ENCODE results near the gene JADE3.
"Not testable (repeated sequence)": the region's sequence is repeated elsewhere in the genome, so short reads cannot be mapped to it uniquely, and the experiment has no call there.

JADE3 gene

DNA sequence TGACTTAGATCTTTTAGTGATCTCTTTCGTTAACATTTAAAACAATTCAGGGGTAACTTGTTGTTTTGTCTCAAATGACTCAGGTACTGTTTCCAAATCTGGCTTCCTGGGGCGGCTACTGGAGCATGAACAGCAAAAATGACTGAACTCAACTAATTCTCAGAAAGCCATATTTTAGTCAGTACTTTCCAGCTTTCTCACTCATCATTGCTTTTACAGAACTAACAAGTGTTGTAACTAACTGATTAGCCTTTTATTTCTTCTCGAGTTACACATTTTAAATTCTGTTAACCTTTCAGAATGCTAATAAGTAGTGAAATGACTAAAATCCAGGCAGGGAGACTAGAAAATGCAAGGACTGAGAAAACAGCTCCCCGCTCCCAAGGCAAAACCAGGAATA is 55.3 kb downstream of the JADE3 start:
- Mint-ChIP-seq H3K36me3 (ENCODE audit: low read depth) (no peaks in the 10 kb centered on the region), H3K9me3 (peaks cover 69% of the 10 kb centered on the region), H3K27me3 (ENCODE audit: low read depth, poor library complexity) (no peaks in the 10 kb centered on the region), H3K4me1 (peaks cover 46% of the 10 kb centered on the region), H3K27ac (no peak overlapping the region), H3K4me3 (no peak overlapping the region)
- no peak for DNase-seq
- TF ChIP-seq, protein P1, sequence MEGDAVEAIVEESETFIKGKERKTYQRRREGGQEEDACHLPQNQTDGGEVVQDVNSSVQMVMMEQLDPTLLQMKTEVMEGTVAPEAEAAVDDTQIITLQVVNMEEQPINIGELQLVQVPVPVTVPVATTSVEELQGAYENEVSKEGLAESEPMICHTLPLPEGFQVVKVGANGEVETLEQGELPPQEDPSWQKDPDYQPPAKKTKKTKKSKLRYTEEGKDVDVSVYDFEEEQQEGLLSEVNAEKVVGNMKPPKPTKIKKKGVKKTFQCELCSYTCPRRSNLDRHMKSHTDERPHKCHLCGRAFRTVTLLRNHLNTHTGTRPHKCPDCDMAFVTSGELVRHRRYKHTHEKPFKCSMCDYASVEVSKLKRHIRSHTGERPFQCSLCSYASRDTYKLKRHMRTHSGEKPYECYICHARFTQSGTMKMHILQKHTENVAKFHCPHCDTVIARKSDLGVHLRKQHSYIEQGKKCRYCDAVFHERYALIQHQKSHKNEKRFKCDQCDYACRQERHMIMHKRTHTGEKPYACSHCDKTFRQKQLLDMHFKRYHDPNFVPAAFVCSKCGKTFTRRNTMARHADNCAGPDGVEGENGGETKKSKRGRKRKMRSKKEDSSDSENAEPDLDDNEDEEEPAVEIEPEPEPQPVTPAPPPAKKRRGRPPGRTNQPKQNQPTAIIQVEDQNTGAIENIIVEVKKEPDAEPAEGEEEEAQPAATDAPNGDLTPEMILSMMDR (IDR thresholded peaks at IDR 0.05) = no peak

DNA sequence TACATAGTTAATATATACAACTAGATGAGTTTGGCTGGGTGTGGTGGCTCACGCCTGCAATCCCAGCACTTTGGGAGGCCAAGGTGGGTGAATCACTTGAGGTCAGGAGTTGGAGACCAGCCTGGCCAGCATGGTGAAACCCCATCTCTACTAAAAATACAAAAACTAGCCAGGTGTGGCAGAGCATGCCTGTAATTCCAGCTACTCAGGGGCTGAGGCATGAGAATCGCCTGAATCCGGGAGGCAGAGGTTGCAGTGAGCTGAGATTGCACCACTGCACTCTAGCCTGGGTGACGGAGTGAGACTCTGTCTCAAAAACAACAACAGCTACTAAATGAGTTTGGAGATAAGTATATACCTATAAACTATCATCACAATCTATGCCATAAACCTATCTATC is 64.8 kb downstream of the JADE3 start:
- not testable (repeated sequence) for DNase-seq, H3K4me3 Mint-ChIP-seq

DNA sequence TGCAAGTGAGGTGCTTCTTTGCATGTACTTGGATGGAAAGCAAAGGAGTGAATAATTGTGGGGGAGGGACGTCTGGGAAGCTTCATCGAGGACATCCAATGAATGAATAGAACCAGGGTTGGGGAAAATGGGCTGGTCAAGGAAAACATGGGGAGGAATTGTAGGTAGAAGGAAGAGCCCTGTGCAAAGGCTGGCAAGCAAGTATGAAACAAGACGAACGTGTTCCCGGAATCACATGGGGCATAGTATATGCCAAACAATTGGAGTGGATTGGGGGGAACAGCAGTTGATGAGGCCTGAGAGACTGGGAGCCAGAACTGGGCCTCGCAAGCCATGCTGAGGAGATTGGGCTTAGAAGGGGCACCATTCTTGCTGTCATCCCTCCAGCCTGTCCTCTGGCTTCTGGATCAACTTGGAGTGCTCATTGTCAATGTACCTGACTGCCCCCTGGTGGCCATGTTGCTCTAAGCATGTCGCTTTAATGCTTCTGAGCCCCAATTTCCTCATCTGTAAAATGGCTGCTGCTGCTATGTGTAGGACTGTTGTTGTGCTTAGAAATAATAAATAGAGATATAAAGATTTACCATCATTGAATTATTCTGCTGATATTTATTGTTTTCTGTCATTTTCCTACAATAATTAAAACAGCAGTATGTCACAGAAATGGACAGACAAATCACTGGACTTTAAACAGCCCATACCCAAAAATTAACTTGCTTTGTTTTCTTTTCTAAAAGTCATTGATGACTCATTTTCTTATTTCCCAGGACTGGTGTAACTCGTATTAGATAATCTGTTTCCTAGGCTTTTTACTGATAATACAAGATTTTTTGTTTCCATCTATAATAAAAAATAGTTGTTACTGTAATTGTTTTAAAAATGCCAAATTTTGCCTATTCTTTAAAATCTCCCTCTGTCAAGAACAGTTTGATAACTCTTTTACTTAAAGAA is 66.4 kb downstream of the JADE3 start:
- peaks cover 41% of the 10 kb centered on the region for H3K9me3 Mint-ChIP-seq
- peak; percentile 64 for DNase-seq
- no peak overlapping the region for H3K4me3 Mint-ChIP-seq
- no peak overlapping the region for H3K27ac Mint-ChIP-seq
- no peaks in the 10 kb centered on the region for H3K36me3 Mint-ChIP-seq (ENCODE audit: low read depth)
- TF ChIP-seq, protein P1 (IDR thresholded peaks at IDR 0.05) = peak; percentile 48
- peaks cover 5% of the 10 kb centered on the region for H3K4me1 Mint-ChIP-seq
- H3K27me3 Mint-ChIP-seq (ENCODE audit: low read depth, poor library complexity) = no peaks in the 10 kb centered on the region

More for the DNA sequence above, 64.8 kb downstream of the JADE3 start:
- H3K27me3 Mint-ChIP-seq (ENCODE audit: low read depth, poor library complexity); H3K36me3 Mint-ChIP-seq (ENCODE audit: low read depth); H3K4me1 Mint-ChIP-seq; H3K27ac Mint-ChIP-seq: not testable (repeated sequence)
- peaks cover 41% of the 10 kb centered on the region for H3K9me3 Mint-ChIP-seq

DNA sequence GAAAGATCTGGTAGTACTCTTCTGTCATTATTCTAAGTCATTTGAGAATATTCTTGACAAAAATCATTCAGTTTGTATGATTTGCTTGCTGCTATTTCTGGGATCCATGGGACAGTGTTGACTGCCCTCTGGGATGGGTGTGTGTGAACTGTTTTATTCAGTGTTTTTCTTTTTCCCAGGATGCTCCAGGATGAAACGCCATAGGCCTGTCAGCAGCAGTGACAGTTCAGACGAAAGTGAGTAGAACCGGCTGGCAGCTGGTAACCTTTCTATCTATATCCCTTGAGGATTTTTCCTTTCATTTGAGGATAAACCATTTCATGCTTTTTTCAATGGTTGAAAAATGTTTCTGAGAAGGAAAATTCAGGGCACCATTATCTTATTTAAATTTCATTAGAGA is 72.5 kb downstream of the JADE3 start:
- no peaks in the 10 kb centered on the region for H3K27me3 Mint-ChIP-seq (ENCODE audit: low read depth, poor library complexity)
- H3K9me3 Mint-ChIP-seq = peaks cover 49% of the 10 kb centered on the region
- no peak overlapping the region for H3K4me3 Mint-ChIP-seq
- DNase-seq = no peak
- TF ChIP-seq, protein P1 (IDR thresholded peaks at IDR 0.05) = no peak
- no peaks in the 10 kb centered on the region for H3K4me1 Mint-ChIP-seq
- no peak overlapping the region for H3K27ac Mint-ChIP-seq
- peaks cover 31% of the 10 kb centered on the region for H3K36me3 Mint-ChIP-seq (ENCODE audit: low read depth)

DNA sequence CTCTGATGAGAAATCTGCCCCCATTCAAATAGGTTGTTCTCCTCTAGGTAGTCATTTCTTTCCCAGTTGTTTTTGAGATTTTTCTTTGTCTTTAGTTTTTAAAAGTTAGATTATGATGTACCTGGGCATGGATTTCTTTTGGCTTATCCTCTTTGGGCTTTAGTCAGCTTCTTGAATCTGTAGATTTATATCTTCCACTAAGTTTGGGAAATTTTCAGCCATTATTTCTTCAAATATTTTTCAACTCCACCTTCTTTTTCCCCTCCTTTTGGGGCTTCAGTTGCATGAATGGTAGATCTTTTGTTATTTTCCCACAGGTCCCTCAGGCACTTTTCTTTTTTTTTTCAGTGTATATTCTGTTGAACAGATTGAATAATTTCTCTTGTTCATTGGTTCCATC is 77.3 kb downstream of the JADE3 start:
- peaks cover 59% of the 10 kb centered on the region for H3K36me3 Mint-ChIP-seq (ENCODE audit: low read depth)
- no peak overlapping the region for H3K4me3 Mint-ChIP-seq
- H3K4me1 Mint-ChIP-seq = peaks cover 13% of the 10 kb centered on the region
- TF ChIP-seq, protein P1 (IDR thresholded peaks at IDR 0.05) = no peak
- no peak for DNase-seq
- no peaks in the 10 kb centered on the region for H3K27me3 Mint-ChIP-seq (ENCODE audit: low read depth, poor library complexity)
- H3K27ac Mint-ChIP-seq = no peak overlapping the region
- peaks cover 49% of the 10 kb centered on the region for H3K9me3 Mint-ChIP-seq

DNA sequence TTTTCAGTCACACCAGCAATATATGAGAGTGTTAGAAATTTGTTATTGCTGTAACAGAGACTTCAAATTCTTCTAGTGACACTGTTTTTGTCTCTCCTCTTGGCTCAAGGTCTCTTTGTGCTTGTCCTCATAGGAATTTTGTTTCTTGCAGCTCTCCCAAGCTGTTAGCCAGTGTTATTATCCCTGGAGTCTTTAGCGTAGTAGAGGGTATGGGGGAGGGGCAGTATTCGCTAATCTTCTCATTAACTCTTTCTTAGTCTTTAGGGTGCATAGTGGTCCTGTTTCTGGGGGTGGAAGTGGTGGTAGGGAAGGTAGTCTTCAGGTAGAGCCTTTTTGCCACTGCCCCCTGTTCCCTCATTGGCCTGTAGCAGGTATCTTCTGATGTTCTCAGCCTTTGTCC is 79.4 kb downstream of the JADE3 start:
- no peak for DNase-seq
- peaks cover 53% of the 10 kb centered on the region for H3K9me3 Mint-ChIP-seq
- H3K4me3 Mint-ChIP-seq = no peak overlapping the region
- H3K4me1 Mint-ChIP-seq = peaks cover 13% of the 10 kb centered on the region
- H3K36me3 Mint-ChIP-seq (ENCODE audit: low read depth) = peaks cover 60% of the 10 kb centered on the region
- H3K27me3 Mint-ChIP-seq (ENCODE audit: low read depth, poor library complexity) = no peaks in the 10 kb centered on the region
- no peak overlapping the region for H3K27ac Mint-ChIP-seq
- TF ChIP-seq, protein P1 (IDR thresholded peaks at IDR 0.05) = no peak
